Head of caudate nucleus (tissue), 42 donors: ENCODE measurements around the gene RTEL1.
"Not testable (repeated sequence)": the region's sequence is repeated elsewhere in the genome, so short reads cannot be mapped to it uniquely, and the experiment has no call there.

Experiments
- DNase-seq, 42 donors: peaks; one replicate each; pipeline versions ENCODE4 v3.0.0 to v3.0.0-alpha.2; 2020 to 2021; ENCODE audit warnings: mixed read lengths in 7 of 42
- intact Hi-C: fragments of 100-400 bp; cut with DNase I; formaldehyde crosslinking; loops from one replicate; pipeline ENCODE4 v1.15.0; 2022

RTEL1 gene

DNA sequence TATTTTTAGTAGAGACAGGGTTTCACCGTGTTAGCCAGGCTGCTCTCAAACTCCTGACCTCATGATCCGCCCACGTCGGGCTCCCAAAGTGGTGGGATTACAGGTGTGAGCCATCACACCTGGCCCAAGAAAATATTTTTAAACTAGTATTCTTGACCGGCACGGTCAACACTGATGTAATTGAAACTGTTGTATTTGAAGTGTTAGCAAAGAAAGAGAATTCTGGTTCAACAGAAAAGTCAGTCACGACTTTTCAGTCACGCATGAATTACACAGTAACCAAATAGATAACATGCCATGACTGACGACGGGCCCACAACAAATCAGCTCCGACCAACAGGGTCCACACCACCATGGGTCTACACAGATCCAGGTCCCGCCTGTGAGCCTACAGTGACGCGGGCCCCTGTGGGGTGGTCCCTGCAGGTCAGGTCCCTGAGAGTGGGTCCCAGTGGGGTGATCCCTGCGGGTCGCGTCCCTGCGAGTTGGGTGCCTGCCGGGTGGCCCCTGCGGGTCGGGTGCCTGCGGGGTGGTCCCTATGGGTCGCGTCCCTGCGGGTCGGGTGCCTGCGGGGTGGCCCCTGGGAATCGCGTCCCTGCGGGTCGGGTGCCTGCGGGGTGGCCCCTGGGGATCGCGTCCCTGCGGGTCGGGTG lies 32.2 kb upstream of the RTEL1 start:
- intact Hi-C loops = loop anchor here (2.0 to 10.0 kb wide), 3 partner anchors 33 to 116 kb away; partner anchors contain the start of genes PTK6 and RTEL1
- DNase-seq = peak in 2 of 42 donors; percentile 18 to 23

DNA sequence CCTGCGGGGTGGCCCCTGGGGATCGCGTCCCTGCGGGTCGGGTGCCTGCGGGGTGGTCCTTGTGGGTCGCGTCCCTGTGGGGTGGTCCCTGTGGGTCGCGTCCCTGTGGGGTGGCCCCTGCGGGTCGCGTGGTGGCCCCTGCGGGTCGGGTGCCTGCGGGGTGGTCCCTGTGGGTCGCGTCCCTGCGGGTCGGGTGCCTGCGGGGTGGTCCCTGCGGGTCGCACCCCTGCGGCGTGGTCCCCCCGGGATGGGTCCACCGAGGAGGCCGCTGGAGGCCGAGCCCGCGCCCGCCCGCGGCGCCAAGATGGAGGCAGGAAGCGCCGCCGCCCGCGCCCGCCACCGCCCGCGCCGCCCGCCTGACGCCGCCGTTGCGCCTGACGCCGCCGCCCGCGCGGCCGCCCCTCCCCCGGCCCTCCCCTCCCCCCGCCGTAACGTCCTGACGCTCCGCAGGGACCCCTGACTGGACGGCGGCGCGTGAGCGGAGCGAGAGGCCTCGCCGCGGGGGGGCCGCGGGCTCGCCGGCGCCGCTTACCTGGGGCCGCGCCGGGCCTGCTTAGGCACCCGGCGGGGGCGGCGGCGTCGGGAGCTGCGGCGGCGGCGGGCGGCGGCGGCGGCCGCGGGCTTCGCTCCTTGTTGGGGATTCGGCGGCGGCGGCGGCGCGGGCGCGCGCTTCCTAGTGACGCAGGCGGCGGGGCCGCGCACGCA lies 31.5 kb upstream of the RTEL1 start, which contains the start of gene GMEB2:
TSS of gene GMEB2 (minus strand) at position 678 of the 705 bp plus-strand sequence. CDS start 7,704 bp downstream, outside the sequence.
- intact Hi-C loops = loop anchor here (2.0 to 10.0 kb wide), 3 partner anchors 32 to 116 kb away; partner anchors contain the start of genes PTK6 and RTEL1
- DNase-seq = peak in 37 of 42 donors; percentile 42 to 88 (median 76)

DNA sequence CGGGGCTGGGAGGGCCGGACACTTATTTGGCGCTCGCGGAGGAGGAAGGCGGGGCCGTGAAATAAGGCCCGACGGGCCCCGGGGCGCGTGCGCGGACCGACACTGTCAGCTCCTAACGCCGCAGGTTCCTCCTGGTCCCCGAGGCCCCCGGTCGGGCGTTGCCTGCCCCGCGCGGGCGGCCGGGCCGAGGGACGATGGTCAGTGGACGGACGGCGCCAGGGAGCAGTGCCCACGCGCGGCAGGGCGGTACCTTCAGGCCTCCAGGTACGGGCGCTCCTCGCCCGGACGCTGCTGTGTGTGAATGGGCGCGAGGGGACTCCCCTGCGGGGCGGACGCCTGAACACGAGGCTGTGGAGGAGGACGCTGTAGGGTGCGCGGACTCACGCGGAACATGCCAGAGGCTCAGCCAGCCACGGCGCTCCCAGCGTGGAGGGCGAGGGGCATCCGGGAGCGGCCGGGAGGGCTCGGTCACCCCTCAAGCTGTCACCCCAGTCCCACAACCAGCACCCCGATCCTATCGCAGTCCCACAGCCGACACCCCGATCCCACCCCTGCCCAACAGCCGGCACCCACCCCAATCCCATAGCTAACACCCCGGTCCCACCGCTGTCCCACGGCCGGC lies 30.9 kb upstream of the RTEL1 start:
- intact Hi-C loops = loop anchor here (2.0 to 10.0 kb wide), 3 partner anchors 32 to 115 kb away; partner anchors contain the start of genes PTK6 and RTEL1
- DNase-seq = peak; percentile 77 to 96 (median 91)

DNA sequence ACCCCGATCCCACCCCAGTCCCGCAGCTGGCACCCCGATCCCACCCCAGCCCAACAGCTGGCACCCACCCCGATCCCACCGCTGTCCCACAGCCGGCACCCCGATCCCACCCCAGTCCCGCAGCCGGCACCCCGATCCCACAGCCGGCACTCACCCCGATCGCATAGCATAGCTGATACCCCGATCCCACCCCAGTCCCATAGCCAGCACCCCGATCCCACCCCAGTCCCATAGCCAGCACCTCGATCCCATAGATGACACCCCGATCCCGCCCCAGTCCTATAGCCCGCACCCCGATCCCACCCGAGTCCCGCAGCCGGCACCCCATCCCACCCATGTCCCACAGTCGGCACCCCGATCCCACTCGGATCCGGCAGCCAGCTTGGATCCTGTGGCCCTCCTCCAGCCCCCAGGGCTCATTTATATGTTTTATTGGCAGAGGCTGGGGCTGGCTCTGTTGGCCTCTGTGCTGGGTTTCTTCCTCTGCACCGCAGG lies 30.3 kb upstream of the RTEL1 start:
- intact Hi-C loops = loop anchor here (2.0 to 10.0 kb wide), 3 partner anchors 31 to 115 kb away; partner anchors contain the start of genes PTK6 and RTEL1
- peak in 4 of 42 donors; percentile 3 to 41 (median 21) for DNase-seq

DNA sequence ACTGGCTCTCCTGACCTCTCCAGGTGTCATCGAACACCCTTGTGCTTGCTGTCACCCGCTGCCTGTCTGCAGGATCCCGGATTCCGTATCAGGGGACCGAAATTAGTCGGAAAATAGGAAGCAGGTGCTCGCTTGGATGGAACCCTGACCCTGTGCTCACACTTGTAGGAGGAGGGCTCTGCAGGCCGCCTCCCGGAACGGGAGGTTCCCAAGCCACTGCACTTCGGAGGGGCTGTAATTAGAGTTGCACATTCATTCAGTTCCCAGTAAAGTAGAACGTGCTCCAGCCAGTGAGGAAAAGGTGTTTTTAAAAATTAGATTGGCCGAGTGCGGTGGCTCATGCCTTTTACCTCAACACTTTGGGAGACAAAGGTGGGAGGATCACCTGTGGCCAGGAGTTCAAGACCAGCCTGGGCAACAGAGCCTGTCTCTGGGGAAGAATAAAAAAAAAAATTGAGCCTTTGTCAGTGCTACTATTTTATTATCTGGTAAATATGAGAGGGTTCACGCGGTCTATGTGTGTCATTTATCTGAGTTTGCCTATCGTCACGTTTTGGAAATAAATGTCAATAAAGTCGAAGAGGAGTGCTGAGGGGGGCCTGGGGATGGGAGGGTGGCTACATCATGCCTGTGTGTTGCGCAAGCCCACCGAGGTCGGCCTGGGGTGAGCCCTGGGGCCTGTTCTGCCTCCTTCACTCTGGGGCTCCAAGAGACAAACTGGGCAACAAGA lies 29.7 kb upstream of the RTEL1 start:
- DNase-seq = peak in 38 of 42 donors; percentile 33 to 79 (median 59)
- intact Hi-C loops = loop anchor here (5.0 to 10.0 kb wide), 2 partner anchors 94 to 114 kb away; partner anchors contain the start of gene PTK6

DNA sequence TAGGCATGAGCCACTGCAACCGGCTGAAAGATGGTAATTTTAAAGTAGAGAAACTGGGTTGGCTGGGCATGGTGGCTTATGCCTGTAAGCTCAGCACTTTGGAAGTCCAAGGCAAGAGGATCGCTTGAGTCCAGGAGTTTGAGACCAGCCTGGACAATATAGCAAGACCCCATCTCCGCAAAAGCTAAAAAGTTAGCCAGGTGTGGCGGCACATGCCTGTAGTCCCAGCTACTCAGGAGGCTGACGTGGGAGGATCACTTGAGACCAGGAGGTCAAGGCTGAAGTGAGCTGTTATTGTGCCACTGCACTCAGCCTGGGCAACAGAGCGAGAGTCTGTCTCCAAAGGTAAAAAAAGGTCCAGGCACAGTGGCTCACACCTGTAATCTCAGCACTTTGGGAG lies 27.2 kb upstream of the RTEL1 start:
- DNase-seq, intact Hi-C loops: not testable (repeated sequence)

DNA sequence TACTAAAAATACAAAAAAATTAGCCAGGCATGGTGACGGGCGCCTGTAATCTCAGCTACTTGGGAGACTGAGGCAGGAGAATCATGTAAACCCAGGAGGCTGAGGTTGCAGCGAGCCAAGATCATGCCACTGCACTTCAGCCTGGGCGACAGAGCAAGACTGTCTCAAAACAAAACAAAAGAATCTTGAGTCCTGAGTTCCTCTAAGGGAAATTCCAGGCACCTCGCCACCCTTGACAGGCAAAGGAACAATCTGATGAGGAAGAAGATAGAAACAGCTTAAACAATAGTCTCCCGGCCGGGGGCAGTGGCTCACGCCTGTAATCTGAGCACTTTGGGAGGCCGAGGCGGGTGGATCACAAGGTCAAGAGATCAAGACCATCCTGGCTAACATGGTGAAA lies 26.7 kb upstream of the RTEL1 start:
- DNase-seq = peak in 1 of 42 donors; percentile 7
- intact Hi-C loops = not testable (repeated sequence)

DNA sequence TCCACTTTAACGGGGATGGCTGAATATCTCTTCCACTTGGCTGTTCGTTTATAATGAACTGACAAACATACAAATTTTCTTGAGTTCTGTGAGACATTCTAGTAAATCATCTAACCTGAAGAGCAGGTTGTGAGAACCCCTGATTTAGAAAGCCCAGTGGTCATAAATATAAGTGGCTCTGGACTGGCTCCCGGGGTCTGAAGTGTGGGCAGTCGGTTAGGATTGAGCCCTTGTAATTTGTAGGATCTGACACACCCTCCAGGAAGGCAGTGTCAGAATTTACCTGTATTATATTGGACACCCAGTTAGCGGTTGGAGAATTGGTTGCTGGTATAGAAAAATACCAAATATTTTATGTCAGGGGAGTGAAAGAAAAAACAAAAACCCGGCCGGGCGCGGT lies 24.4 kb upstream of the RTEL1 start:
- intact Hi-C loops = no loop called here
- no peak for DNase-seq

DNA sequence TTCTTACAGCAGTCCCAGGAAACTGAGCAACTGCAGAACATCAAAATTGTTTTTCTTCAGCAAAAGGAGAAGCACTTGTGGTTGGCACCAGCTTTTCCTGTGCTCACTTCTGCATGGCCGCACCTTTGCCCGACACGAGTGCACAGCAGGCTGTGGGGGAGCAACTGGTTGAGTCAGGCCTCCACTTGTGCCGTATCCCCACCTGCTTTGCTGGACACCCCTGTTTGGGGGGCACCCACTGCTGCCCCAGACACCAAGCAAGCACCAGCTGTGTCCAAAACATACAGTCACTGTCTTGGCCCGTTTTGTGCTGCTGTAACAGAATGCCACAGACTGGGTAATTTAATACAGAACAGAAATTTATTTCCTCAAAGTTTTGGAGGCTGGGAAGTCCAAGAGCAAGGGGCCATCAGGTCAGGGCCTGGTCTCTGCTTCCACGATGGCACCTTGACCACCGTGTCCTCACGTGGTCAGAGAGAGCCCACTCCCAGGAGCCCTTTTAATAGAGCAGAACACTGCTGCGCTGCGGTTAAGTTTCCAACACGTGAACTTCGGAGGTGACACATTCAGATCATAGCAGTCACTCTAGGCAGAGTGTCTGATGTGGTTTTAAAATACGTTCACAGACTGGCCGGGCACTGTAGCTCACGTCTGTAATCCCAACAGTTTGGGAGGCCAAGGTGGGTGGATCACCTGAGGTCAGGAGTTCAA lies 22.5 kb upstream of the RTEL1 start:
- intact Hi-C loops = no loop called here
- peak in 3 of 42 donors; percentile 13 to 43 (median 35) for DNase-seq

DNA sequence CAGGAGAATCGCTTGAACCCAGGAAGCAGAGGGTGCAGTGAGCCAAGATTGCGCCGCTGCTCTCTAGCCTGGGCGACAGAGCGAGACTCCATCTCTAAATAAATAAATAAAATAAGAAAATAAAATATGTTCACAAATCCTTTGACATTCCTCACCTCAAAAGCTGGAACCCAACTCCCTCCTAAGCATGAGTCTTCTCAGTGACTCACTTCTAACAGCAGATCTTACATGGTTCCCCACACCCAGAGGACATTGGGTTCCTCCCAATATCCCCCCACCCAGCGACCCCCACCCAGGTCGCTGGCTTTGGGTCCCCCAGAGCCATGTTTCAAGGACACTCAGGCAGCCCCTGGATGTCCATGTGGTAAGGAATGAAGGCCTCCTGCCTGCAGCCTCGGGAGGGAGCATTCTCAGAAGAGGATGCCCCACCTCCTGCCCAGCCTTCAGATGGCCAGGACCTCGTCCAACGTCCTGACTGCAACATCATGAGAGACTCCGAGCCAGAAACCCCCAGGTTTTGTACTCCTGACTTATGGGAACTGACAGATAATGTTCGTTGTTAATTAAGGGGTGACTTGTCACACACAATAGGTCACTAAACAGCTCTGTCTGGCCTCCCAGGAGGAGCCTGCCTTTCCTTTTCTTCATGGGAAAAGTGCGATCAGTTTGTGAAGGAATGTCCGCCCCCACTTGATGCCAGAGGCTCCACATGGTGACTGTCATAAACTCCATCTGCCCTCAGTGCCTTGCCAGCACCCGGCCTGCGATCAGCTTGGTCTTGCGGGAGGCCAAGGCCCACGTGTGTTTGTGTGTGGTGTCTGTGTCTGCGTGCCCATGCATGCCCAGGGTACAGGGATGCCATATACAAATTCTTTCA lies 21.1 kb upstream of the RTEL1 start:
- no peak for DNase-seq
- intact Hi-C loops = no loop called here

DNA sequence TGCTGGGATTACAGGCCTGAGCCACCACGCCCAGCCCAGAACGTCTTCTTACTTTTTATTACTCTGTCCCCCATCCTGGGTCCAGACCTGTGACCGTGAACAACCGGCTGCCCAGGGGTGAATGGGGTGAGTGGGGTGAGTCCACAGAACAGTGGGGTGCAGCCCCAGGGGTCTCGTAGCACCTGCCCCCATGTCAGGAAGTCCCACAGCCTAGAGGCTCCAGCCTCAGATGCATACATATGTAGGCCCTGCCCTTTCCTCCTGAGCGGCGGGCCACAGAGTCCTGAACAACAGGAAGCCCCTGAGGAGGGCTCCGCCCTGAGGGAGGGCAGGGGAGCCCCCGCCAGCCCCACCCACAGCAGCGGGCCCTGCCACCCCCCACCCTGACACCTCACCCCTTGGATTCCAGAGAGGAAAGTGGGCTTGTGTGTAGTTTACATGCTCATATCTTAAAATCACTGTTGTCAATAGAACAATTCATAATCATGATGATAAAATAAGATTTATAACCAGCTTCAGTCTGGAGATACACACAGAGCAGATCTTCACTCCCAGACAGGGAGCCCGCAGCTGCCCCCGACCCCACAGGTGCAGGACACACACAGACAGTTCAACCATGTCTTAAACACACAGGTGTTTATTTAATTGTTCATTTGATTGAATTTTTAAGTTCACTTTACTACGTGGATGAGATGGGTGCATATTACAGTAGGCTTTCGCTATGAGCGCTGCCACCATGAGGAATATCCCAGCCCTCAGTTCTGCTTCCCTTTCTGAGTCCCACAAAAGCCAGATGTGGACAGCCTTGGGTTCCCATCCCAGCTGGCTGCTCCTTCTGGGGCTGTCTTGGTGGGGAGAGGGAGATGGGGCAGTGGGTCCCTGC lies 18.8 kb upstream of the RTEL1 start:
- intact Hi-C loops = no loop called here

DNA sequence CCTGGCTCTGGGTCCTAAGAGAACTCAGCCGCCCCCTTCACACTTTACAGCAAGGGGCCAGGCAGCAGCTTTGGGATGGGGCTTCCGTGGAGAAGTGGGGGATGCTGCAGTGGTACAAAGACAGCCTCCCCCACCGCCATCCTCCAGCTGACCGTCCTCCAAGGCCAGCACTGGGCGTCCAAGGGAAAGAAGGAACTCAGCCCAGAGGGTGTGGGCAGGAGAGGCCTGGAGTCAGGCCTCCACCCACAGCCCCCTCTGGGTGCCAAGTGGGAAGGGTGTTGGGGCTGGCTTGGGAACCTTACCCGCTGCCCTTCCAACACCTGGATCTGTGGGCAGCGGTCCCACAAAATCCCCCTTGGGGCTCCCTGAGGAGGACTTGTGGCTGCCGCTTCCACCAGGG lies 18.0 kb upstream of the RTEL1 start:
- intact Hi-C loops = no loop called here
- no peak for DNase-seq

More for the DNA sequence above, 18.8 kb upstream of the RTEL1 start:
- DNase-seq = no peak

DNA sequence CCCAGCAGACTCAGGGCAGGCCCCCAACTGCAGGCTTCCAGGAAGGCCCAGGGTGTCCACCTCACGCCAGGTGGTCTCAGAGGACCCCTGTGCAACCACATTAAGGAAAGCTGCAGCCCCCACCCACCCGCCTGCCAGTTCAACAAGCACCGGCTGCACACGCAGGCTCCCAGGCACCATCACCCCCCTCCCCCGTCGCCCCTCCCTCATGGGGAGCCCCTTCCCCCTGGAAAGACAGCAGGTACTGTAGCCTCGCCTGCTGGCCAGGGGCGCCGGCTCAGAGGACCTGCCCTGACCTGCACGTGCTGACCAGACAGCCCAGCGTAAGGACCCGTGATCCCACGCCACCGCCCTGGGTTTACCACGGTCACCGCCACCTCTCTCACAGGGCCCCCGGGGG lies 17.4 kb upstream of the RTEL1 start:
- DNase-seq, intact Hi-C loops: not testable (repeated sequence)

DNA sequence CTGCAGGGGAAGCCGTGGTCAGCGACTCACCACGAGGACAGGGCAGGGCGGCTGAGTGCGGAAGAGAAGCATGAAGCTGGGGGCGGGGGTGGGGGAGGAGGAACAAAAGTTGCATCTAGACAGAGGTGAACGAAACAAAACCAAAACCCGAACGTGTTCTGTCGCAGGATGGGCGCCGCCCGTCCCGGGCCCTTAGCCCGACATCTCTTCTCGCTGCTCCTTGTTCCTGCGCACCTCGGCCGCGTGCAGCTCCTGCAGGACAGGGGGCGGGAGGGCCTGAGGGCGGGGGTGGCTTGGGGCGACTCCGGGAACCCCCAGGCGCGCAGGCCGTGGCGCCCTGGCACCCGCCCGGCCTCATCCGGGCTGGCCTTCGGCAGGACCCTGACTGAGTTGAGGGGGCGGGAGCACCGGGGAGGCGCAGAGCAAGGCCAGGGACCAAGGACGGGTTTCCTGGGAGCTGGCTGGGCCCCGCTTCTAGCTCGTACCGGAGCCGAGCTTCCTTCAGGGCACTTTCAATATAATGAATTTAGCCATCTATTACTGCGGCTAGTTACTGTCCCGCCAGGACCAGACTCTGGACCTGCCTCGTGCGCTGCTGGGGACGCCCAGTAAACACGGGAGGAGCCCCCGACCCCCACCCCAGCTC lies 16.8 kb upstream of the RTEL1 start:
- DNase-seq = peak in 2 of 42 donors; percentile 23 to 49
- intact Hi-C loops = no loop called here

DNA sequence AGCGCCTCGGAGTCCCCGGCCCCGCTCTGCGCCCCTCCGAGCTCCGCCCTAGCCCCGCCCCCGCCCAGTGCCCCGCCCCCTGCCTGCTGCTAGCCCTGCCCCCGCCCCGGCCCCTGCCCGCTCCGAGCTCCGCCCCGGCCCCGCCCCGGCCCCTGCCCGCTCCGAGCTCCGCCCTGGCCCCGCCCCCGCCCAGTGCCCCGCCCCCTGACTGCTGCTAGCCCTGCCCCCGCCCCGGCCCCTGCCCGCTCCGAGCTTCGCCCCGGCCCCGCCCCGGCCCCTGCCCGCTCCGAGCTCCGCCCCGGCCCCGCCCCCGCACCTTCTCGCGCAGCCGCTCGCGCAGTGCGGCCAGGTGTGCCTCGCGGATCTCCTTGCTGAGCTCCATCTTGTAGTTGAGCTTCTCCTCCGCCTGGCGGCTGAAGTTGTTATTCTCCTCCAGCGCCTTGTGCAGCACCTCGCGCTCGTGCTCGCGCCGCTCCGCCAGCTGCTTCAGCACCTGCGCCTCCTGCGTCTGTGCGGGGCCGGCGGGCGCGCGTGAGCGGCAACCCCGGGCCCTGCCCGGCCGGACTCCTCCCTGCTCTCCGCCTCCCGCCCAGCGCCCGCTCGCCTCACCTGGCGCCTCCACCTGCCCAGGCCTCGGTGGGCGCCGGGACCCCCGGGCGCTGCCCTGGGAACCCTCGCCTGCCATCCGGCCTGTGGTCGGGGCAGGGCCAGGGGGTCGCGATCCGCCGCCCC lies 16.2 kb upstream of the RTEL1 start:
- intact Hi-C loops = no loop called here
- peak; percentile 55 to 96 (median 88) for DNase-seq
